ENCODE data around the gene GNGT1. TPM values are rescaled to one million over a fixed set of nuclear protein-coding genes. Genes with fewer than 3 reads are reported as not detected.

The GNGT1 gene
- total and polyA plus RNA-seq, 2 of the 13 experiments (the other 11 are each of a cell fraction or from before 2014, with no cell fraction given), result not detected

GRCh38 chr7:93921186-93921585 lies 14.8 kb downstream of the GNGT1 start:
- H3K36me3 ChIP-seq (replicated peaks in 1 of 2; ENCODE audit: control insufficient read depth in 1 of 2, insufficient read depth in 2 of 2, low read length in 2 of 2), result no peaks in the 10 kb centered on the region
- H3K4me2 ChIP-seq (ENCODE audit: low read depth, low read length), result no peak overlapping the region
- no peaks in the 10 kb centered on the region for H3K79me2 ChIP-seq (ENCODE audit: insufficient read depth, low read length)
- DNase-seq (ENCODE audit: low spot score), result no peak
- peaks cover 5 to 16% of the 10 kb centered on the region in 2 experiments; a peak in 4 of 5 replicates for H3K27me3 ChIP-seq (ENCODE audit: control insufficient read depth in 1 of 2, insufficient read depth in 2 of 2, low read length in 2 of 2)
- H2AFZ ChIP-seq (ENCODE audit: low read length), result no peak overlapping the region
- 64% methylated on average over 8 of the region's 8 CpGs for WGBS (ENCODE audit: low lambda C conversion rate)
- intact Hi-C loops (cut with micrococcal nuclease; ENCODE audit: unreplicated experiment), result no loop called here
- H3K9ac ChIP-seq (ENCODE audit: insufficient read depth, low read depth, low read length), result no peak overlapping the region
- H3K4me3 ChIP-seq (replicated peaks in 1 of 3; ENCODE audit: insufficient read depth in 1 of 3, low read depth in 2 of 3, low read length in 3 of 3), result 0 out of 6 replicates have a peak overlapping the region, but pooled peaks of 1 of the 3 experiments have one; percentile 56
- no TSS peak for BruUV-seq (replicated peaks)
- no peak overlapping the region for H3K27ac ChIP-seq (ENCODE audit: extremely low read length, insufficient read depth, low read length)
- no peak for ATAC-seq
- CTCF ChIA-PET (ENCODE audit: low intra/inter-chr PET ratio, low total read pairs), result no interaction called here
- in situ Hi-C loops (cut with HindIII; ENCODE audit: extremely low pct_ligation_motif_present, low pct_unique_long_range_greater_than_20kb), result no loop called here
- FAIRE-seq, result no peak
- no peaks in the 10 kb centered on the region for H4K20me1 ChIP-seq (ENCODE audit: insufficient read depth, low read length)
- no peak for TF ChIP-seq POGZ (CRISPR knock-in tag; IDR thresholded peaks at IDR 0.05)
- no peak for TF ChIP-seq ZNF547 (CRISPR knock-in tag; IDR thresholded peaks at IDR 0.05)
- no peak for TF ChIP-seq ZNF772 (CRISPR knock-in tag; IDR thresholded peaks at IDR 0.05)
- no peak for TF ChIP-seq ZNF562 (CRISPR knock-in tag; IDR thresholded peaks at IDR 0.05; ENCODE audit: borderline replicate concordance)
- TF ChIP-seq CREB1 (IDR thresholded peaks at IDR 0.05), result no peak
- no peak for TF ChIP-seq CREB1 (CRISPR knock-in tag; IDR thresholded peaks at IDR 0.05)
- no peak for TF ChIP-seq ATM (IDR thresholded peaks at IDR 0.05; ENCODE audit: borderline replicate concordance)
- TF ChIP-seq FOXA3 (CRISPR knock-in tag; IDR thresholded peaks at IDR 0.05), result no peak
- no peak for TF ChIP-seq ARNTL (CRISPR knock-in tag; IDR thresholded peaks at IDR 0.05)
- TF ChIP-seq HOXD1 (CRISPR knock-in tag; IDR thresholded peaks at IDR 0.05), result no peak
- no peak for TF ChIP-seq ZFY (CRISPR knock-in tag; IDR thresholded peaks at IDR 0.05)
- TF ChIP-seq KIAA2018 (CRISPR knock-in tag; IDR thresholded peaks at IDR 0.05; ENCODE audit: borderline replicate concordance), result no peak
- no peak for TF ChIP-seq SIN3B (IDR thresholded peaks at IDR 0.05; ENCODE audit: low read length)
- TF ChIP-seq NR1H2 (CRISPR knock-in tag; IDR thresholded peaks at IDR 0.05; ENCODE audit: borderline replicate concordance, low read depth), result no peak
- no peak for TF ChIP-seq CHCHD3 (CRISPR knock-in tag; IDR thresholded peaks at IDR 0.05)
- no peak for TF ChIP-seq NONO (IDR thresholded peaks at IDR 0.05)
- no peak for TF ChIP-seq NONO (CRISPR knock-in tag; conservative IDR thresholded peaks at IDR 0.05)
- TF ChIP-seq MTF1 (CRISPR knock-in tag; IDR thresholded peaks at IDR 0.05), result no peak
- TF ChIP-seq MIER3 (CRISPR knock-in tag; IDR thresholded peaks at IDR 0.05; ENCODE audit: borderline replicate concordance), result no peak
- no peak for TF ChIP-seq ZNF883 (CRISPR knock-in tag; IDR thresholded peaks at IDR 0.05; ENCODE audit: not compliant biosample characterization)
- H3K4me1 ChIP-seq (ENCODE audit: insufficient read depth, low read length), result no peaks in the 10 kb centered on the region
- POLR2A ChIA-PET, result no interaction called here
- no peaks in the 10 kb centered on the region for H3K9me3 ChIP-seq (ENCODE audit: low read length)

All from HepG2 (cell line).